Aorta (tissue), 5 donors: ENCODE results near the gene PHLDB2. TPM values are rescaled to one million over a fixed set of nuclear protein-coding genes. Genes with fewer than 3 reads are reported as not detected.

ENCODE experiments used
- ATAC-seq: fragments of 200-7000 bp; cut with Tn5 transposase; one replicate; pipeline ENCODE4 v1.9.1; 2022; ENCODE audit warnings: moderate library complexity; ENCODE audit not compliant: low FRiP score
- DNase-seq, 2 donors: peaks; one replicate each; pipeline ENCODE4 v3.0.0-alpha.2; 2020
- H3K27ac ChIP-seq, 2 donors: one replicate each; pipeline ENCODE4 v1.5.1; 2013; ENCODE audit warnings: low read length in 2 of 2, mild to moderate bottlenecking in 2 of 2, moderate library complexity in 2 of 2, control low read depth in 1 of 2, inconsistent platforms in 1 of 2, low read depth in 1 of 2
- H3K27me3 ChIP-seq, 2 donors: one replicate each; pipeline ENCODE4 v1.6.1; 2013; ENCODE audit warnings: control low read depth in 1 of 2, low read length in 1 of 2, mild to moderate bottlenecking in 1 of 2, moderate library complexity in 1 of 2; ENCODE audit not compliant: insufficient read depth in 2 of 2, control insufficient read depth in 1 of 2
- H3K36me3 ChIP-seq, 2 donors: one replicate each; pipeline ENCODE4 v1.6.1; 2013; ENCODE audit warnings: control low read depth in 1 of 2, low read length in 1 of 2, mild to moderate bottlenecking in 1 of 2; ENCODE audit not compliant: insufficient read depth in 2 of 2, control insufficient read depth in 1 of 2
- H3K4me1 ChIP-seq, 2 donors: one replicate each; pipeline ENCODE4 v1.6.1; 2013; ENCODE audit warnings: low read length in 2 of 2, control low read depth in 1 of 2, mild to moderate bottlenecking in 1 of 2, moderate library complexity in 1 of 2; ENCODE audit not compliant: insufficient read depth in 2 of 2, control insufficient read depth in 1 of 2
- H3K4me3 ChIP-seq, 2 donors: one replicate each; pipeline ENCODE4 v1.5.1; 2013; ENCODE audit warnings: low read length in 2 of 2, control low read depth in 1 of 2, mild to moderate bottlenecking in 1 of 2
- H3K9me3 ChIP-seq: one replicate; pipeline ENCODE4 v1.6.1; 2013; ENCODE audit warnings: mild to moderate bottlenecking, low read length; ENCODE audit not compliant: control insufficient read depth
- WGBS, 2 donors: extraction: QIAGEN DNeasy Blood & Tissue Kit; methylation state at CpG; one replicate each; pipeline ENCODE4 v1.1.7; 2013; 5-methylcytosine and 5-hydroxymethylcytosine counted together
- intact Hi-C, 2 donors: fragments of 100-400 bp; cut with DNase I; formaldehyde crosslinking; loops; one replicate each; pipeline versions ENCODE4 v1.14.2 to v1.15.0; 2022
- polyA plus RNA-seq, 2 donors: library from polyadenylated mRNA; stranded (reverse); fragments of 200-250 nt; gene quantifications; one replicate each; pipeline ENCODE4 v1.2.3, GENCODE V29; 2013
- total RNA-seq, 2 donors: library from RNA; stranded (reverse); fragmentation: NEBNext Ultra II Directional; extraction: Animal tissue kit (Norgen Biotek cat#: 25700); gene quantifications; one replicate each; pipeline ENCODE4 v1.2.1, GENCODE V29; 2021
- donor health status: healthy with polysubstance abuse.
- donor health status: Bipolar disorder and iron deficiency.
- donor health status: DM: no; HTN: no; CAD: no.
- donor health status: DM: no; HTN: no; CAD: no.
- donor health status: DM: yes; HTN: yes; CAD: no.

Gene PHLDB2
- total and polyA plus RNA-seq, 4 donors = 25.9 to 175 (median 112) TPM

- H3K9me3 ChIP-seq = no peaks in the 10 kb centered on the region
- DNase-seq (no peak), ATAC-seq (no peak)
- no peak overlapping the region for H3K27ac ChIP-seq
- intact Hi-C loops = no loop called here
- H3K4me3 ChIP-seq = no peak overlapping the region
- peaks cover 0 to 8% of the 10 kb centered on the region in 2 donors for H3K4me1 ChIP-seq
- no peaks in the 10 kb centered on the region for H3K27me3 ChIP-seq
- WGBS, 2 donors = 90 to 95% methylated on average over 2 of the region's 2 CpGs
- no peaks in the 10 kb centered on the region for H3K36me3 ChIP-seq
These were observed 150.6 kb downstream of the PHLDB2 start for GRCh38 chr3:112009670-112010069.

GRCh38 chr3:112010636-112011035 is 151.6 kb downstream of the PHLDB2 start:
- ATAC-seq (no peak), DNase-seq (no peak)
- H3K9me3 ChIP-seq = no peaks in the 10 kb centered on the region
- WGBS, 2 donors = 24 to 29% methylated on average over 3 of the region's 3 CpGs
- H3K27me3 ChIP-seq = no peaks in the 10 kb centered on the region
- H3K4me1 ChIP-seq = peaks cover 0 to 8% of the 10 kb centered on the region in 2 donors
- no peak overlapping the region for H3K4me3 ChIP-seq
- no peaks in the 10 kb centered on the region for H3K36me3 ChIP-seq
- intact Hi-C loops = no loop called here
- H3K27ac ChIP-seq = no peak overlapping the region

- intact Hi-C loops = no loop called here
- WGBS, 2 donors = 76% methylated on average over 6 of the region's 6 CpGs
- ATAC-seq (no peak), DNase-seq (no peak)
- H3K36me3 ChIP-seq = no peaks in the 10 kb centered on the region
- no peak overlapping the region for H3K27ac ChIP-seq
- no peak overlapping the region for H3K4me3 ChIP-seq
- H3K27me3 ChIP-seq = no peaks in the 10 kb centered on the region
- no peaks in the 10 kb centered on the region for H3K9me3 ChIP-seq
- peaks cover 0 to 8% of the 10 kb centered on the region in 2 donors for H3K4me1 ChIP-seq
These were observed 152.4 kb downstream of the PHLDB2 start for GRCh38 chr3:112011376-112011940.

- ATAC-seq = no peak
- intact Hi-C loops = loop anchor here (2.0 kb wide), 2 partner anchors 342 to 344 kb away; no protein-coding TSS in a partner anchor
These were observed 153.3 kb downstream of the PHLDB2 start for GRCh38 chr3:112012205-112012992.

GRCh38 chr3:112013058-112013783 is 154.2 kb downstream of the PHLDB2 start:
- 26 to 30% methylated on average over 19 of the region's 19 CpGs for WGBS, 2 donors
- intact Hi-C loops = loop anchor here (2.0 kb wide), 2 partner anchors 342 to 344 kb away; no protein-coding TSS in a partner anchor
- Histone ChIP-seq H3K4me1 (no peaks in the 10 kb centered on the region), H3K27me3 (no peaks in the 10 kb centered on the region), H3K4me3 (no peak overlapping the region), H3K9me3 (no peaks in the 10 kb centered on the region), H3K27ac (no peak overlapping the region), H3K36me3 (no peaks in the 10 kb centered on the region)
- ATAC-seq (peak; percentile 86), DNase-seq (peak; percentile 72 to 74)

More at GRCh38 chr3:112012205-112012992, 153.3 kb downstream of the PHLDB2 start:
- Histone ChIP-seq H3K27ac (no peak overlapping the region), H3K27me3 (no peaks in the 10 kb centered on the region), H3K4me1 (peaks cover 0 to 7% of the 10 kb centered on the region in 2 donors), H3K9me3 (no peaks in the 10 kb centered on the region), H3K36me3 (no peaks in the 10 kb centered on the region), H3K4me3 (no peak overlapping the region)
- WGBS, 2 donors = 32 to 38% methylated on average over 6 of the region's 6 CpGs
- no peak for DNase-seq

- intact Hi-C loops = loop anchor here (2.0 kb wide), 2 partner anchors 343 to 345 kb away; no protein-coding TSS in a partner anchor
- no peak for ATAC-seq
- no peak overlapping the region for H3K4me3 ChIP-seq
These were observed 154.7 kb downstream of the PHLDB2 start for GRCh38 chr3:112013784-112014143.

GRCh38 chr3:112017091-112017490 is 158.0 kb downstream of the PHLDB2 start:
- no peaks in the 10 kb centered on the region for H3K27me3 ChIP-seq
- H3K36me3 ChIP-seq = no peaks in the 10 kb centered on the region
- no peak overlapping the region for H3K4me3 ChIP-seq
- H3K4me1 ChIP-seq = no peaks in the 10 kb centered on the region
- H3K9me3 ChIP-seq = no peaks in the 10 kb centered on the region
- intact Hi-C loops = no loop called here
- no peak overlapping the region for H3K27ac ChIP-seq
- no peak for ATAC-seq
- DNase-seq = no peak

More at GRCh38 chr3:112013784-112014143, 154.7 kb downstream of the PHLDB2 start:
- no peak overlapping the region for H3K27ac ChIP-seq
- no peaks in the 10 kb centered on the region for H3K9me3 ChIP-seq
- no peaks in the 10 kb centered on the region for H3K27me3 ChIP-seq
- 49 to 52% methylated on average over 5 of the region's 5 CpGs for WGBS, 2 donors
- DNase-seq = no peak
- H3K36me3 ChIP-seq = no peaks in the 10 kb centered on the region
- H3K4me1 ChIP-seq = no peaks in the 10 kb centered on the region

- Histone ChIP-seq H3K27me3 (no peaks in the 10 kb centered on the region), H3K4me1 (no peaks in the 10 kb centered on the region), H3K9me3 (no peaks in the 10 kb centered on the region), H3K4me3 (no peak overlapping the region), H3K36me3 (no peaks in the 10 kb centered on the region), H3K27ac (no peak overlapping the region)
- intact Hi-C loops = no loop called here
- ATAC-seq (no peak), DNase-seq (no peak)
- WGBS, 2 donors = 97% methylated on average over 4 of the region's 4 CpGs
These were observed 159.6 kb downstream of the PHLDB2 start for GRCh38 chr3:112018712-112019111.
